Kidney (tissue), 14 donors: ENCODE measurements around the gene MAGI1. TPM values are rescaled to one million over a fixed set of nuclear protein-coding genes. Genes with fewer than 3 reads are reported as not detected.
A peak's percentile ranks its signal among the peaks of the same experiment; 100 is the strongest.

ENCODE experiments used
- DNase-seq, 5 donors: peaks; one replicate each; pipeline ENCODE4 v3.0.0-alpha.2; 2013 to 2020
- FAIRE-seq: peaks from 2 replicates; lab custom pipeline; 2012; peaks lifted over from hg19 to GRCh38; lab: Jason Lieb, UNC
- H3K27ac ChIP-seq, 2 donors: one replicate each; pipeline ENCODE4 v1.7.0; 2013; ENCODE audit warnings: low read depth in 2 of 2, low read length in 2 of 2, inconsistent platforms in 1 of 2
- H3K27me3 ChIP-seq: one replicate; pipeline ENCODE4 v1.7.1; 2013; ENCODE audit warnings: low read length, inconsistent platforms; ENCODE audit not compliant: control insufficient read depth, insufficient read depth
- H3K36me3 ChIP-seq, 3 donors: one replicate each; pipeline versions ENCODE4 v1.7.0 to v1.7.1; 2013; ENCODE audit warnings: low read length in 3 of 3, control low read depth in 1 of 3, inconsistent platforms in 1 of 3; ENCODE audit not compliant: insufficient read depth in 3 of 3, control insufficient read depth in 2 of 3
- H3K4me1 ChIP-seq, 3 donors: one replicate each; pipeline versions ENCODE4 v1.7.0 to v1.7.1; 2013; ENCODE audit warnings: low read length in 3 of 3, inconsistent platforms in 1 of 3, low read depth in 1 of 3; ENCODE audit not compliant: control insufficient read depth in 2 of 3, insufficient read depth in 2 of 3
- H3K4me3 ChIP-seq, 3 donors: one replicate each; pipeline versions ENCODE4 v1.7.0 to v1.8.1; 2013; ENCODE audit warnings: low read length in 3 of 3, control low read depth in 1 of 3, inconsistent platforms in 1 of 3
- H3K9ac ChIP-seq, 3 donors: one replicate each; pipeline versions ENCODE4 v1.7.0 to v1.7.1; 2013; ENCODE audit warnings: low read length in 3 of 3, control low read depth in 1 of 3, inconsistent platforms in 1 of 3
- H3K9me3 ChIP-seq, 3 donors: one replicate each; pipeline versions ENCODE4 v1.7.0 to v1.7.1; 2013; ENCODE audit warnings: low read length in 3 of 3, control low read depth in 1 of 3, inconsistent platforms in 1 of 3; ENCODE audit not compliant: control insufficient read depth in 2 of 3, insufficient read depth in 1 of 3
- CTCF ChIP-seq: IDR thresholded peaks from 3 replicates; pipeline ENCODE4 v1.5.1; 2012; ENCODE audit warnings: mild to moderate bottlenecking, moderate library complexity, borderline replicate concordance; ENCODE audit not compliant: insufficient read depth; ENCODE audit errors: extremely low read depth
- intact Hi-C: fragments of 100-400 bp; cut with DNase I; formaldehyde crosslinking; loops from one replicate; pipeline ENCODE4 v1.11.1; 2022
- polyA plus RNA-seq: library from polyadenylated mRNA; stranded (reverse); fragments of 350-450 nt; fragmentation: Illumina TruSeq; extraction: RNeasy Lipid Tissue Mini Kit (QIAGEN cat#74804); gene quantifications from one replicate; pipeline ENCODE4 v1.2.3, GENCODE V29; 2014; ENCODE audit warnings: low read depth, low replicate concordance; ENCODE audit not compliant: insufficient read depth
- total RNA-seq: library from RNA; stranded (reverse); fragmentation: NEBNext Ultra II Directional; extraction: Animal tissue kit (Norgen Biotek cat#: 25700); gene quantifications from one replicate; pipeline ENCODE4 v1.2.1, GENCODE V29; 2021
- donor health status: control.
- donor health status: control.
- donor health status: control.
- donor health status: control.
- donor health status: control.
- donor health status: DM: yes; HTN: yes; CAD: no.
- donor health status: Normal renal cell carcinoma (clear cell type).

MAGI1 gene
- total and polyA plus RNA-seq, 2 donors from 2014 or later, result 8.2 to 42.8 TPM

GRCh38 chr3:65401359-65402305 lies 637.1 kb downstream of the MAGI1 start:
- Histone ChIP-seq H3K9ac (no peak overlapping the region), H3K27me3 (no peaks in the 10 kb centered on the region), H3K4me3 (no peak overlapping the region), H3K27ac (no peak overlapping the region), H3K9me3 (no peaks in the 10 kb centered on the region), H3K4me1 (no peaks in the 10 kb centered on the region), H3K36me3 (no peaks in the 10 kb centered on the region)
- no peak for FAIRE-seq
- DNase-seq, result peak in 1 of 5 donors; percentile 51
- no peak for TF ChIP-seq CTCF
- intact Hi-C loops, result no loop called here

- DNase-seq, result peak in 1 of 5 donors; percentile 19
- H3K27me3 ChIP-seq, result no peaks in the 10 kb centered on the region
- no peak overlapping the region for H3K4me3 ChIP-seq
- no peak for FAIRE-seq
- no peak overlapping the region for H3K27ac ChIP-seq
- no peak overlapping the region for H3K9ac ChIP-seq
- H3K4me1 ChIP-seq, result no peaks in the 10 kb centered on the region
- intact Hi-C loops, result no loop called here
- H3K36me3 ChIP-seq, result no peaks in the 10 kb centered on the region
- H3K9me3 ChIP-seq, result no peaks in the 10 kb centered on the region
- no peak for TF ChIP-seq CTCF
Observed at GRCh38 chr3:65400899-65401298, 637.8 kb downstream of the MAGI1 start.

GRCh38 chr3:65398953-65399352 lies 639.8 kb downstream of the MAGI1 start:
- no peaks in the 10 kb centered on the region for H3K27me3 ChIP-seq
- no peak overlapping the region for H3K9ac ChIP-seq
- DNase-seq (no peak), FAIRE-seq (no peak)
- no peaks in the 10 kb centered on the region for H3K4me1 ChIP-seq
- no peak for TF ChIP-seq CTCF
- H3K4me3 ChIP-seq, result no peak overlapping the region
- no peaks in the 10 kb centered on the region for H3K36me3 ChIP-seq
- H3K27ac ChIP-seq, result no peak overlapping the region
- no peaks in the 10 kb centered on the region for H3K9me3 ChIP-seq
- intact Hi-C loops, result no loop called here
